IMR-90 (cell line): ENCODE results near the gene SREBF2. TPM values are rescaled to one million over a fixed set of nuclear protein-coding genes. Genes with fewer than 3 reads are reported as not detected.

Experiments used
- ATAC-seq: fragments of 200-7000 bp; cut with Tn5 transposase; 2 replicates; pipeline ENCODE4 v1.9.1; 2020; ENCODE audit warnings: low read depth, mild to moderate bottlenecking, moderate library complexity
- BruUV-seq: library from RNA; stranded (reverse); fragments of 400-500 nt; replicated peaks from 2 replicates; lab custom pipeline; 2021; lab: Mats Ljungman, UMichigan
- CTCF ChIA-PET: fragments of 300-600 bp; formaldehyde crosslinking; extraction: SDS; loops from one replicate; lab custom pipeline; 2021; ENCODE audit warnings: antibody characterized with exemption; lab: Yijun Ruan, JAX
- POLR2A ChIA-PET: fragments of 300-600 bp; sonication (Branson Sonifier 250); formaldehyde crosslinking; loops from one replicate; lab custom pipeline; 2022; ENCODE audit warnings: antibody characterized with exemption; ENCODE audit not compliant: unreplicated experiment; lab: Charles Lee
- DNase-seq: peaks from one replicate; pipeline ENCODE4 v3.0.0; 2013
- H2AFZ ChIP-seq: replicated peaks from 2 replicates; pipeline ENCODE3; 2013; ENCODE audit warnings: low read length, mild to moderate bottlenecking; ENCODE audit not compliant: poor library complexity
- H2AK5ac ChIP-seq: 2 replicates; pipeline ENCODE4 v1.6.1; 2013; ENCODE audit warnings: low read depth, low read length, inconsistent platforms
- H2AK9ac ChIP-seq: replicated peaks from 2 replicates; pipeline ENCODE3; 2013; ENCODE audit warnings: mild to moderate bottlenecking, low read depth, low read length, moderate library complexity; ENCODE audit not compliant: poor library complexity
- H2BK120ac ChIP-seq: 2 replicates; pipeline ENCODE4 v1.6.1; 2013; ENCODE audit warnings: low read depth, low read length, inconsistent platforms
- H2BK15ac ChIP-seq: 3 replicates; pipeline ENCODE4 v1.6.1; 2013; ENCODE audit warnings: low read depth, low read length, inconsistent platforms
- H2BK20ac ChIP-seq: 2 replicates; pipeline ENCODE4 v1.6.1; 2013; ENCODE audit warnings: low read depth, mild to moderate bottlenecking, inconsistent platforms, low read length, moderate library complexity
- H2BK5ac ChIP-seq: 2 replicates; pipeline ENCODE4 v1.6.1; 2013; ENCODE audit warnings: mild to moderate bottlenecking, low read depth, low read length, inconsistent platforms; ENCODE audit not compliant: poor library complexity, severe bottlenecking
- H3K14ac ChIP-seq: replicated peaks from 2 replicates; pipeline ENCODE4 v1.6.1; 2013; ENCODE audit warnings: low read depth, low read length, inconsistent platforms
- H3K18ac ChIP-seq: 2 replicates; pipeline ENCODE4 v1.6.1; 2013; ENCODE audit warnings: low read depth, low read length, control low read depth
- H3K23ac ChIP-seq: 2 replicates; pipeline ENCODE4 v1.6.1; 2013; ENCODE audit warnings: low read depth, low read length, inconsistent platforms
- H3K27ac ChIP-seq: 2 replicates; pipeline ENCODE4 v1.5.1; 2013; ENCODE audit warnings: mild to moderate bottlenecking, control low read depth, low read length; ENCODE audit not compliant: insufficient read depth
- H3K27me3 ChIP-seq: 2 replicates; pipeline ENCODE4 v1.6.1; 2013; ENCODE audit warnings: low read length; ENCODE audit not compliant: control insufficient read depth, insufficient read depth
- H3K36me3 ChIP-seq: 2 replicates; pipeline ENCODE4 v1.6.1; 2013; ENCODE audit warnings: low read length, mixed read lengths; ENCODE audit not compliant: control insufficient read depth, insufficient read depth
- H3K4ac ChIP-seq: 2 replicates; pipeline ENCODE4 v1.6.1; 2013; ENCODE audit warnings: low read depth, low read length, inconsistent platforms
- H3K4me1 ChIP-seq: 2 replicates; pipeline ENCODE4 v1.6.1; 2013; ENCODE audit warnings: low read length, mixed read lengths; ENCODE audit not compliant: control insufficient read depth, insufficient read depth
- H3K4me2 ChIP-seq: 2 replicates; pipeline ENCODE4 v1.6.1; 2013; ENCODE audit warnings: low read depth, mild to moderate bottlenecking, control low read depth, low read length, moderate library complexity
- H3K4me3 ChIP-seq: 2 replicates; pipeline ENCODE4 v1.5.1; 2013; ENCODE audit warnings: low read depth, mild to moderate bottlenecking, control low read depth, low read length, moderate library complexity; ENCODE audit not compliant: insufficient read depth
- H3K56ac ChIP-seq: 2 replicates; pipeline ENCODE4 v1.6.1; 2013; ENCODE audit warnings: low read length, inconsistent platforms; ENCODE audit not compliant: insufficient read depth; ENCODE audit errors: extremely low read depth
- H3K79me1 ChIP-seq, 2 experiments: 2 replicates each; pipeline ENCODE4 v1.6.1; 2013; ENCODE audit warnings: low read length in 2 of 2, inconsistent platforms in 1 of 2, low read depth in 1 of 2
- H3K9ac ChIP-seq: 2 replicates; pipeline ENCODE4 v1.6.1; 2013; ENCODE audit warnings: low read depth, low read length, control low read depth
- H3K9me1 ChIP-seq: 2 replicates; pipeline ENCODE4 v1.6.1; 2013; ENCODE audit warnings: low read length, inconsistent platforms; ENCODE audit not compliant: insufficient read depth
- H3K9me3 ChIP-seq: 2 replicates; pipeline ENCODE4 v1.6.1; 2013; ENCODE audit warnings: low read length; ENCODE audit not compliant: control insufficient read depth, insufficient read depth
- H4K20me1 ChIP-seq: 2 replicates; pipeline ENCODE4 v1.6.1; 2013; ENCODE audit warnings: low read length, inconsistent platforms; ENCODE audit not compliant: insufficient read depth
- H4K5ac ChIP-seq: 2 replicates; pipeline ENCODE4 v1.6.1; 2013; ENCODE audit warnings: mild to moderate bottlenecking, low read depth, low read length, control low read depth
- H4K8ac ChIP-seq, 2 experiments: 2 replicates each; pipeline ENCODE4 v1.6.1; 2013; ENCODE audit warnings: low read depth in 2 of 2, low read length in 2 of 2, control low read depth in 1 of 2, inconsistent platforms in 1 of 2
- H4K91ac ChIP-seq: 2 replicates; pipeline ENCODE4 v1.6.1; 2013; ENCODE audit warnings: low read depth, low read length, inconsistent platforms; ENCODE audit not compliant: insufficient read depth
- BHLHE40 ChIP-seq: fragments of 150-350 bp; IDR thresholded peaks from 2 replicates; pipeline ENCODE4 v1.6.1; 2016; ENCODE audit warnings: mild to moderate bottlenecking, low read depth, low read length
- CEBPB ChIP-seq: IDR thresholded peaks from 2 replicates; pipeline ENCODE4 v1.6.1; 2012; ENCODE audit warnings: low read depth, low read length, improper control_type of control experiment
- CHD1 ChIP-seq: IDR thresholded peaks from 2 replicates; pipeline ENCODE4 v1.6.1; 2012; ENCODE audit warnings: low read depth, low read length, improper control_type of control experiment
- FOS ChIP-seq: fragments of 150-350 bp; IDR thresholded peaks from 2 replicates; pipeline ENCODE4 v1.6.1; 2016; ENCODE audit warnings: low read depth, low read length
- MAFK ChIP-seq: IDR thresholded peaks from 2 replicates; pipeline ENCODE4 v1.6.1; 2012; ENCODE audit warnings: low read depth, low read length, improper control_type of control experiment
- MAZ ChIP-seq: IDR thresholded peaks from 2 replicates; pipeline ENCODE4 v1.6.1; 2012; ENCODE audit warnings: low read depth, mild to moderate bottlenecking, low read length, improper control_type of control experiment, moderate library complexity, borderline replicate concordance
- NFE2L2 ChIP-seq: fragments of 150-350 bp; IDR thresholded peaks from 2 replicates; pipeline ENCODE4 v1.6.1; 2016; ENCODE audit warnings: low read depth, mild to moderate bottlenecking, low read length
- POLR2A ChIP-seq: IDR thresholded peaks from 2 replicates; pipeline ENCODE4 v1.6.1; 2012; ENCODE audit warnings: mild to moderate bottlenecking, low read depth, low read length
- RCOR1 ChIP-seq: IDR thresholded peaks from 2 replicates; pipeline ENCODE4 v1.6.1; 2012; ENCODE audit warnings: mild to moderate bottlenecking, low read length, improper control_type of control experiment; ENCODE audit not compliant: insufficient replicate concordance
- RFX5 ChIP-seq: IDR thresholded peaks from 2 replicates; pipeline ENCODE4 v1.8.0; 2012; ENCODE audit warnings: low read depth, mild to moderate bottlenecking, low read length, moderate library complexity
- WGBS, 2 experiments: methylation state at CpG; one replicate each; pipeline versions ENCODE4 v1.1.5 to v1.1.7; 2013; ENCODE audit warnings: missing lambda C conversion rate in 2 of 2; ENCODE audit not compliant: insufficient read length in 1 of 2; ENCODE audit errors: extremely low coverage in 2 of 2; 5-methylcytosine and 5-hydroxymethylcytosine counted together
- dilution Hi-C: fragments of 300-500 bp; cut with HindIII; formaldehyde crosslinking; loops from one replicate; pipeline ENCODE4 v1.14.3; 2018; ENCODE audit warnings: low sequenced_read_pairs; ENCODE audit not compliant: unreplicated experiment
- in situ Hi-C: fragments of 300-500 bp; cut with MboI; formaldehyde crosslinking; loops from 3 replicates; pipeline ENCODE4 v1.14.3; 2019; ENCODE audit warnings: low sequenced_read_pairs, inconsistent platforms, mixed read lengths
- intact Hi-C: fragments of 100-400 bp; cut with micrococcal nuclease; formaldehyde crosslinking; loops from 2 replicates; pipeline ENCODE4 v1.10.0; 2022
- polyA plus RNA-seq, 3 experiments: library from polyadenylated mRNA; depleted of rRNA; stranded (reverse); fragments of >200 nt; gene quantifications; 2 replicates each; pipeline ENCODE4 v1.2.3, GENCODE V29; 2012; ENCODE audit warnings: low replicate concordance in 1 of 3
- total RNA-seq: library from RNA; depleted of rRNA; stranded (reverse); fragments of >200 nt; gene quantifications from 2 replicates; pipeline ENCODE4 v1.2.3, GENCODE V29; 2012
- TF ChIP-seq, protein P1 (sequence below): conservative IDR thresholded peaks from 2 replicates; pipeline ENCODE4 v1.5.1; 2012; ENCODE audit warnings: mild to moderate bottlenecking, low read depth, low read length, improper control_type of control experiment
- TF ChIP-seq, protein P2 (sequence below): fragments of 150-350 bp; IDR thresholded peaks from 2 replicates; pipeline ENCODE4 v1.6.1; 2017; ENCODE audit warnings: mild to moderate bottlenecking, antibody characterized with exemption, low read length, low read depth
- TF ChIP-seq, protein P3 (sequence below): fragments of 150-350 bp; IDR thresholded peaks from 2 replicates; pipeline ENCODE4 v1.6.1; 2016; ENCODE audit warnings: low read depth, mild to moderate bottlenecking, low read length, moderate library complexity, borderline replicate concordance

Gene SREBF2
- total and polyA plus RNA-seq, 2 of the 4 experiments (the other 2 are of a cell fraction) = 8.1 to 47.4 TPM

DNA sequence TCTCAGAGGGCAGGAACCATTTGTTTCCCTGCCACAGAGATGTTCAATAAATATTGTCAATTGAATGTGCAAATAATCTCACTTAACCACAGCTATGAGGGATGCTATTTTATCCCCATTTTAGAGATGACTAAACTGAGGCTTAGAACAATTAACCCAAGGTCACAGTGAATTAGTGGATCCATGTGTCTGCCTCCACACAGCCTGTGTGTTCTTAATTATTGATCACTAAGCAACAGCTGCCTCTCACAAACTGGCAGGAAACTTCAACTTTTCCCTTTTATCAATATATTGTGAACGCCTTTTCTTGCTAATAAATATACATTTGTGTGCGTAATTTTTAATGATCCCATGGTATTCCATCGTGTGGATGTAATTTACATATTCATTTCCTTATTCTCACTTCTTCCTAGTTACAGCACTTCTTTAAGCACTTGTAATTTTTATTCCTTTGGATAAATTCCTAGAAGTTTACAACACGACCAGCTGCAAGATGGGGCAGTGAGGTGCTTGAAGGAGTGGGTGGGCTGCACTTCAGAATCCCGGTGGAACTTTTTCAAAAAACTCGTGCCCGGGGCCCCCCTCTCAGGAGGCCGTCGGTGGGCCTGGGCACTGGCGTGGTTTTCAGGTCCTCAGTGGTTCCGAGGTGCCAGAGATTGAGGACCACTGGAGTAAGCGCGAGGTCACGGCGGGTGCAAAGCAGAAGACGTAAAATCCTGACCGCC is 915 bp upstream of the SREBF2 start:
- peak overlapping the region; percentile 30 for H3K9ac ChIP-seq
- intact Hi-C loops (no loop called here), in situ Hi-C loops (no loop called here), dilution Hi-C loops (no loop called here)
- H2BK20ac ChIP-seq = peak overlapping the region; percentile 36; the same call in 1 of the 2 replicates
- peak overlapping the region; percentile 68 for H3K4me2 ChIP-seq
- ChIA-PET POLR2A (interaction anchor here (0.6 kb wide), 2 partner anchors 18 to 96 kb away, joined by 5 to 7 read pairs; no protein-coding TSS in a partner anchor), CTCF (interaction anchor here (0.6 kb wide), 1 partner anchor 424 kb away, joined by 3 read pairs; no protein-coding TSS in a partner anchor)
- peak overlapping the region in 1 of 2 experiments; percentile 89; a peak in 2 of 4 replicates for H4K8ac ChIP-seq
- H3K79me1 ChIP-seq = peaks cover 10 to 37% of the 10 kb centered on the region in 2 experiments; a peak in 3 of 4 replicates
- H3K56ac ChIP-seq = peak overlapping the region; percentile 70; the same call in 1 of the 2 replicates
- H2BK5ac ChIP-seq = peak overlapping the region; percentile 52
- H3K9me3 ChIP-seq = no peaks in the 10 kb centered on the region
- H3K23ac ChIP-seq = peak overlapping the region; percentile 72; the same call in 1 of the 2 replicates
- peak overlapping the region; percentile 97 for H2AFZ ChIP-seq
- DNase-seq (peak; percentile 24), ATAC-seq (no peak)
- peaks cover 2% of the 10 kb centered on the region for H3K4me1 ChIP-seq
- peak overlapping the region; percentile 22; the same call in 1 of the 3 replicates for H2BK15ac ChIP-seq
- H3K4me3 ChIP-seq = peak overlapping the region; percentile 41
- peak overlapping the region; percentile 60; the same call in 1 of the 2 replicates for H2AK5ac ChIP-seq
- peak overlapping the region; percentile 87 for H3K4ac ChIP-seq
- peak overlapping the region; percentile 21 for H4K5ac ChIP-seq
- H2BK120ac ChIP-seq = peak overlapping the region; percentile 82
- peak overlapping the region; percentile 92 for H2AK9ac ChIP-seq
- no TSS peak for BruUV-seq
- H3K18ac ChIP-seq = peak overlapping the region; percentile 8
- H3K14ac ChIP-seq = peak overlapping the region; percentile 77
- peaks cover 3% of the 10 kb centered on the region; the same call in 1 of the 2 replicates for H3K36me3 ChIP-seq
- no peaks in the 10 kb centered on the region for H3K27me3 ChIP-seq
- no peaks in the 10 kb centered on the region; the same call in 1 of the 2 replicates for H3K9me1 ChIP-seq
- WGBS, 2 experiments = 3% methylated on average over 10 of the region's 17 CpGs; no CpG with 5 or more reads in 1 of the 2 experiments
- H3K27ac ChIP-seq = peak overlapping the region; percentile 69
- H4K20me1 ChIP-seq = peaks cover 13% of the 10 kb centered on the region; the same call in 1 of the 2 replicates
- peak overlapping the region; percentile 75 for H4K91ac ChIP-seq
- TF ChIP-seq MAFK (no peak), NFE2L2 (no peak), RCOR1 (no peak), BHLHE40 (no peak), POLR2A (no peak), MAZ (no peak), RFX5 (no peak), CHD1 (no peak), FOS (no peak), CEBPB (no peak)
- TF ChIP-seq, protein P1, sequence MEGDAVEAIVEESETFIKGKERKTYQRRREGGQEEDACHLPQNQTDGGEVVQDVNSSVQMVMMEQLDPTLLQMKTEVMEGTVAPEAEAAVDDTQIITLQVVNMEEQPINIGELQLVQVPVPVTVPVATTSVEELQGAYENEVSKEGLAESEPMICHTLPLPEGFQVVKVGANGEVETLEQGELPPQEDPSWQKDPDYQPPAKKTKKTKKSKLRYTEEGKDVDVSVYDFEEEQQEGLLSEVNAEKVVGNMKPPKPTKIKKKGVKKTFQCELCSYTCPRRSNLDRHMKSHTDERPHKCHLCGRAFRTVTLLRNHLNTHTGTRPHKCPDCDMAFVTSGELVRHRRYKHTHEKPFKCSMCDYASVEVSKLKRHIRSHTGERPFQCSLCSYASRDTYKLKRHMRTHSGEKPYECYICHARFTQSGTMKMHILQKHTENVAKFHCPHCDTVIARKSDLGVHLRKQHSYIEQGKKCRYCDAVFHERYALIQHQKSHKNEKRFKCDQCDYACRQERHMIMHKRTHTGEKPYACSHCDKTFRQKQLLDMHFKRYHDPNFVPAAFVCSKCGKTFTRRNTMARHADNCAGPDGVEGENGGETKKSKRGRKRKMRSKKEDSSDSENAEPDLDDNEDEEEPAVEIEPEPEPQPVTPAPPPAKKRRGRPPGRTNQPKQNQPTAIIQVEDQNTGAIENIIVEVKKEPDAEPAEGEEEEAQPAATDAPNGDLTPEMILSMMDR = no peak
- TF ChIP-seq, protein P2, sequence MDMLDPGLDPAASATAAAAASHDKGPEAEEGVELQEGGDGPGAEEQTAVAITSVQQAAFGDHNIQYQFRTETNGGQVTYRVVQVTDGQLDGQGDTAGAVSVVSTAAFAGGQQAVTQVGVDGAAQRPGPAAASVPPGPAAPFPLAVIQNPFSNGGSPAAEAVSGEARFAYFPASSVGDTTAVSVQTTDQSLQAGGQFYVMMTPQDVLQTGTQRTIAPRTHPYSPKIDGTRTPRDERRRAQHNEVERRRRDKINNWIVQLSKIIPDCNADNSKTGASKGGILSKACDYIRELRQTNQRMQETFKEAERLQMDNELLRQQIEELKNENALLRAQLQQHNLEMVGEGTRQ = no peak
- TF ChIP-seq, protein P3, sequence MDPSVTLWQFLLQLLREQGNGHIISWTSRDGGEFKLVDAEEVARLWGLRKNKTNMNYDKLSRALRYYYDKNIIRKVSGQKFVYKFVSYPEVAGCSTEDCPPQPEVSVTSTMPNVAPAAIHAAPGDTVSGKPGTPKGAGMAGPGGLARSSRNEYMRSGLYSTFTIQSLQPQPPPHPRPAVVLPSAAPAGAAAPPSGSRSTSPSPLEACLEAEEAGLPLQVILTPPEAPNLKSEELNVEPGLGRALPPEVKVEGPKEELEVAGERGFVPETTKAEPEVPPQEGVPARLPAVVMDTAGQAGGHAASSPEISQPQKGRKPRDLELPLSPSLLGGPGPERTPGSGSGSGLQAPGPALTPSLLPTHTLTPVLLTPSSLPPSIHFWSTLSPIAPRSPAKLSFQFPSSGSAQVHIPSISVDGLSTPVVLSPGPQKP = no peak
